ENCODE measurements around the gene MEMO1.

MEMO1 gene

DNA sequence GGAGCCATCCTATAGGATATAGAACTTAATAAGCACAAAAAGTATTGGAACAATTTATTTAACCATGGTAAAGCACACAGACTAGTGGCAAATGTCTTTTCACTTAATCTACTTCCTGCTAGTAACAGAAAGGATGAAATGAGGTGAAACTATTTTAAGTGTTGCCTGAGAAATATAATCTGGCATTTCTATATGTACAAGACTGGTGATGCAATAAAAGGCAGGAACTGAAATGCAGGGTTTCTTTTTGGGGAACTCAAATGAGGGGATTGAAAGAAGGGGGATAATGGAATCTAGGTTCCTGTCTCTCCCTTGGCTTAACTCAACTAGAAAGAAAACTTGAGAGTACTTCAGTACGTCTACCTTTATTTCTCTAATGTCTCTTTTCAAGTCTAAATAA lies 122.3 kb downstream of the MEMO1 start:
- Histone ChIP-seq H3K23ac (ENCODE audit: low read length) (no peak overlapping the region), H3K4me3 (ENCODE audit: low read length) (no peak overlapping the region), H2BK120ac (ENCODE audit: low read depth, low read length) (no peak overlapping the region), H3K79me2 (ENCODE audit: control insufficient read depth, insufficient read depth, low read length) (no peaks in the 10 kb centered on the region), H3K56ac (ENCODE audit: low read length) (no peak overlapping the region), H3K79me1 (ENCODE audit: low read length) (no peaks in the 10 kb centered on the region), H3K27me3 (ENCODE audit: insufficient read depth, low read length, poor library complexity) (no peaks in the 10 kb centered on the region), H4K5ac (ENCODE audit: low read length) (no peak overlapping the region), H2AK5ac (ENCODE audit: low read length) (no peak overlapping the region), H2BK5ac (ENCODE audit: low read length) (no peak overlapping the region), H3K9ac (ENCODE audit: low read length) (no peak overlapping the region), H3K4me1 (ENCODE audit: control insufficient read depth, low read depth, low read length) (no peaks in the 10 kb centered on the region), H3K27ac (ENCODE audit: low read depth, low read length) (no peak overlapping the region), H2BK15ac (replicated peaks; ENCODE audit: low read depth) (no peak overlapping the region), H4K8ac (ENCODE audit: low read depth, low read length) (no peak overlapping the region), H3K18ac (ENCODE audit: low read length) (no peak overlapping the region), H3K4ac (ENCODE audit: low read depth, low read length) (no peak overlapping the region), H3K36me3 (ENCODE audit: control insufficient read depth, insufficient read depth, low read length) (no peaks in the 10 kb centered on the region), H3K4me2 (ENCODE audit: low read length) (no peak overlapping the region)
- WGBS (ENCODE audit: extremely low coverage, insufficient coverage, low lambda C conversion rate) = no CpG with 5 or more reads among the region's 1 CpG
- no peak for DNase-seq

DNA sequence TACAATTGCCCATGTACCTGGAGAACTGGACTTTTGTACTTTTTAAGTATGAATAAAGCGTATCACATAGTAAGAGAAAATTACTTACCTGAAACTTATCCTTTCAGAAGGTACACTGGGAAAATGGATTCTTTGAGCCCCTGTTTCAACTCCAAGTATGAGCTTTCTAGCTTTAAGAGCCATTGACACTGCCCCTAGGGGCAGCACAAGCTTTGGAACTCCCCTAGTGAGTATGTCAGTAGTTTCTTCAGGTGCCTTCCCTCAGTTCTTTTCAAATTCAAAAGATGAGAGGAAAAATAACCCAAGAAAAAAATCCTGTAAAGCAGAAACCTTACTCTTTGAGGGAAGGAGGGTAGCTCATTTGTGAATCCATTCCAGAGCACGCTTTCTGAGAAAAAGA lies 124.1 kb downstream of the MEMO1 start:
- H3K36me3 ChIP-seq (ENCODE audit: control insufficient read depth, insufficient read depth, low read length) = no peaks in the 10 kb centered on the region
- no CpG with 5 or more reads among the region's 2 CpGs for WGBS (ENCODE audit: extremely low coverage, insufficient coverage, low lambda C conversion rate)
- H3K4me3 ChIP-seq (ENCODE audit: low read length) = no peak overlapping the region
- H3K79me2 ChIP-seq (ENCODE audit: control insufficient read depth, insufficient read depth, low read length) = no peaks in the 10 kb centered on the region
- H3K18ac ChIP-seq (ENCODE audit: low read length) = no peak overlapping the region
- no peak overlapping the region for H3K4ac ChIP-seq (ENCODE audit: low read depth, low read length)
- H2AK5ac ChIP-seq (ENCODE audit: low read length) = no peak overlapping the region
- no peak overlapping the region for H2BK15ac ChIP-seq (replicated peaks; ENCODE audit: low read depth)
- DNase-seq = peak; percentile 79
- H3K27ac ChIP-seq (ENCODE audit: low read depth, low read length) = no peak overlapping the region
- no peak overlapping the region for H2BK5ac ChIP-seq (ENCODE audit: low read length)
- no peaks in the 10 kb centered on the region for H3K4me1 ChIP-seq (ENCODE audit: control insufficient read depth, low read depth, low read length)
- no peak overlapping the region for H4K8ac ChIP-seq (ENCODE audit: low read depth, low read length)
- H3K4me2 ChIP-seq (ENCODE audit: low read length) = no peak overlapping the region
- H3K79me1 ChIP-seq (ENCODE audit: low read length) = no peaks in the 10 kb centered on the region
- no peak overlapping the region for H3K56ac ChIP-seq (ENCODE audit: low read length)
- H4K5ac ChIP-seq (ENCODE audit: low read length) = no peak overlapping the region
- no peak overlapping the region for H3K9ac ChIP-seq (ENCODE audit: low read length)
- no peak overlapping the region for H3K23ac ChIP-seq (ENCODE audit: low read length)
- no peak overlapping the region for H2BK120ac ChIP-seq (ENCODE audit: low read depth, low read length)
- H3K27me3 ChIP-seq (ENCODE audit: insufficient read depth, low read length, poor library complexity) = no peaks in the 10 kb centered on the region

DNA sequence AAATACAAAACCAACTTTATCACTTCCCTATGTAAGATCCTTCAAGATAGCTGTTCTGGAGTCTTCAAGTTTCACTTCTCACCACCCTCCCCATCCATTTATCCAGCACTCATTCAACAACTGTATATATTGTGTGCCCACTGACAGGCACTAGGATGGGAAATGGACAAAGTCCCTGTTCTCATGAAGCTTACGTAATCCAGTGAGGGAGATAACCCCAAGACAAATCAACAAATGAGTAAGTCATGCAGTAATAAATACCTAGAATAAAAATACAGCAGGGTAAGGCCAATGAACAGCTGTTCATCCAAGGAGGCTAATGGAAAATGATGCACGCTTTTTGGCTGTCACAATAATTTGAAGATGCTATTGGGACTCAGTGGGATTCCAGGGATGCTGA lies 133.8 kb downstream of the MEMO1 start:
- no peak overlapping the region for H4K5ac ChIP-seq (ENCODE audit: low read length)
- H3K36me3 ChIP-seq (ENCODE audit: control insufficient read depth, insufficient read depth, low read length) = no peaks in the 10 kb centered on the region
- no peak overlapping the region for H2AK5ac ChIP-seq (ENCODE audit: low read length)
- no peak overlapping the region for H4K8ac ChIP-seq (ENCODE audit: low read depth, low read length)
- no peak overlapping the region for H3K56ac ChIP-seq (ENCODE audit: low read length)
- no peaks in the 10 kb centered on the region for H3K27me3 ChIP-seq (ENCODE audit: insufficient read depth, low read length, poor library complexity)
- H3K4ac ChIP-seq (ENCODE audit: low read depth, low read length) = no peak overlapping the region
- H2BK15ac ChIP-seq (replicated peaks; ENCODE audit: low read depth) = no peak overlapping the region
- no peak overlapping the region for H3K23ac ChIP-seq (ENCODE audit: low read length)
- H3K4me3 ChIP-seq (ENCODE audit: low read length) = no peak overlapping the region
- no peak overlapping the region for H2BK120ac ChIP-seq (ENCODE audit: low read depth, low read length)
- H3K79me1 ChIP-seq (ENCODE audit: low read length) = no peaks in the 10 kb centered on the region
- no peak overlapping the region for H2BK5ac ChIP-seq (ENCODE audit: low read length)
- H3K18ac ChIP-seq (ENCODE audit: low read length) = no peak overlapping the region
- H3K27ac ChIP-seq (ENCODE audit: low read depth, low read length) = no peak overlapping the region
- DNase-seq = no peak
- H3K79me2 ChIP-seq (ENCODE audit: control insufficient read depth, insufficient read depth, low read length) = no peaks in the 10 kb centered on the region
- no peaks in the 10 kb centered on the region for H3K4me1 ChIP-seq (ENCODE audit: control insufficient read depth, low read depth, low read length)
- no peak overlapping the region for H3K4me2 ChIP-seq (ENCODE audit: low read length)
- H3K9ac ChIP-seq (ENCODE audit: low read length) = no peak overlapping the region
- WGBS (ENCODE audit: extremely low coverage, insufficient coverage, low lambda C conversion rate) = no CpG with 5 or more reads among the region's 2 CpGs

DNA sequence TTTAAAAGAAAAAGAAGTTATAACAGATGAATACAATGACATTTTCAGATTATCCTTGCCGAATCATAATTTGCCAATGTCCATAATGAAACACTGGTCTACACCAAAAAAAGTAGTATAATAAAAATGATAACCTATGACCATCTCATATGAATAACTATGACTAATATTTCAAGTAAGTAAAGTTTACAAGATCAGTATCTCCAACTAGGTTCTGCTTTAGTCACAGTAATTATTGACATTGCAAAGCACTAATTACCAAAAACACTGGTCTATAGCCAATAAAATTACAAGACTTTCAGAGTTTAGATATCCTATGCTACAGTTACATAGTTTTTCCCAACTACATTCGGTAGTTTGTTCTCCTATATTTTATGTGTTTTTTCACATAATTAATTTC lies 136.7 kb downstream of the MEMO1 start:
- Histone ChIP-seq H3K79me2 (ENCODE audit: control insufficient read depth, insufficient read depth, low read length) (no peaks in the 10 kb centered on the region), H3K4me1 (ENCODE audit: control insufficient read depth, low read depth, low read length) (no peaks in the 10 kb centered on the region), H3K4ac (ENCODE audit: low read depth, low read length) (no peak overlapping the region), H3K27me3 (ENCODE audit: insufficient read depth, low read length, poor library complexity) (no peaks in the 10 kb centered on the region), H3K27ac (ENCODE audit: low read depth, low read length) (no peak overlapping the region), H2BK15ac (replicated peaks; ENCODE audit: low read depth) (no peak overlapping the region), H3K18ac (ENCODE audit: low read length) (no peak overlapping the region), H4K8ac (ENCODE audit: low read depth, low read length) (no peak overlapping the region), H2AK5ac (ENCODE audit: low read length) (no peak overlapping the region), H3K56ac (ENCODE audit: low read length) (no peak overlapping the region), H2BK120ac (ENCODE audit: low read depth, low read length) (no peak overlapping the region), H3K9ac (ENCODE audit: low read length) (no peak overlapping the region), H3K36me3 (ENCODE audit: control insufficient read depth, insufficient read depth, low read length) (no peaks in the 10 kb centered on the region), H3K23ac (ENCODE audit: low read length) (no peak overlapping the region), H3K79me1 (ENCODE audit: low read length) (no peaks in the 10 kb centered on the region), H2BK5ac (ENCODE audit: low read length) (no peak overlapping the region), H4K5ac (ENCODE audit: low read length) (no peak overlapping the region), H3K4me2 (ENCODE audit: low read length) (no peak overlapping the region), H3K4me3 (ENCODE audit: low read length) (no peak overlapping the region)
- no CpG with 5 or more reads among the region's 2 CpGs for WGBS (ENCODE audit: extremely low coverage, insufficient coverage, low lambda C conversion rate)
- DNase-seq = no peak

DNA sequence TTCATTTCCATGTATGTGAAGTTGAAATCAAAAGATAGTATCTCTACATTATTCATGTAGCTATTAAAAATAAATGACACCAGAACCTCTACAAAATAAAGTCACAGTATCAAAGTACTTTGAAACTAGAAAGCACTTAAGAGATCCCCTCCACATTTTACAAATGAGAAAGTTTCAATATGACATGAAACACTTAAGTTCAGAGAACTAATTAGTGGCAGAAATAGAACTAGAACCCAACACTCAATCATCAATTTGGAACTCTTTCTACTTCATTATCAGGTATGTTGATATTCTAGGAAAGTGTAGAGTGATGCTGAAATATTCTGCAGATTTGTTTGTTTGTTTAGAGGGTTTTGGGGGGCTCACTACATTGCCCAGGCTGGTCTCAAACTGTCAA lies 145.6 kb downstream of the MEMO1 start:
- H4K8ac ChIP-seq (ENCODE audit: low read depth, low read length) = no peak overlapping the region
- no peaks in the 10 kb centered on the region for H3K79me1 ChIP-seq (ENCODE audit: low read length)
- no peak overlapping the region for H2BK120ac ChIP-seq (ENCODE audit: low read depth, low read length)
- H3K4me1 ChIP-seq (ENCODE audit: control insufficient read depth, low read depth, low read length) = no peaks in the 10 kb centered on the region
- H3K4me3 ChIP-seq (ENCODE audit: low read length) = no peak overlapping the region
- H2AK5ac ChIP-seq (ENCODE audit: low read length) = no peak overlapping the region
- no peak overlapping the region for H3K23ac ChIP-seq (ENCODE audit: low read length)
- no peak overlapping the region for H3K18ac ChIP-seq (ENCODE audit: low read length)
- no peak overlapping the region for H3K27ac ChIP-seq (ENCODE audit: low read depth, low read length)
- no peak overlapping the region for H3K56ac ChIP-seq (ENCODE audit: low read length)
- no peak overlapping the region for H3K4me2 ChIP-seq (ENCODE audit: low read length)
- H2BK15ac ChIP-seq (replicated peaks; ENCODE audit: low read depth) = no peak overlapping the region
- no peaks in the 10 kb centered on the region for H3K36me3 ChIP-seq (ENCODE audit: control insufficient read depth, insufficient read depth, low read length)
- H3K79me2 ChIP-seq (ENCODE audit: control insufficient read depth, insufficient read depth, low read length) = no peaks in the 10 kb centered on the region
- no peak overlapping the region for H3K9ac ChIP-seq (ENCODE audit: low read length)
- H2BK5ac ChIP-seq (ENCODE audit: low read length) = no peak overlapping the region
- no peaks in the 10 kb centered on the region for H3K27me3 ChIP-seq (ENCODE audit: insufficient read depth, low read length, poor library complexity)
- no peak overlapping the region for H4K5ac ChIP-seq (ENCODE audit: low read length)
- DNase-seq = no peak
- no peak overlapping the region for H3K4ac ChIP-seq (ENCODE audit: low read depth, low read length)

DNA sequence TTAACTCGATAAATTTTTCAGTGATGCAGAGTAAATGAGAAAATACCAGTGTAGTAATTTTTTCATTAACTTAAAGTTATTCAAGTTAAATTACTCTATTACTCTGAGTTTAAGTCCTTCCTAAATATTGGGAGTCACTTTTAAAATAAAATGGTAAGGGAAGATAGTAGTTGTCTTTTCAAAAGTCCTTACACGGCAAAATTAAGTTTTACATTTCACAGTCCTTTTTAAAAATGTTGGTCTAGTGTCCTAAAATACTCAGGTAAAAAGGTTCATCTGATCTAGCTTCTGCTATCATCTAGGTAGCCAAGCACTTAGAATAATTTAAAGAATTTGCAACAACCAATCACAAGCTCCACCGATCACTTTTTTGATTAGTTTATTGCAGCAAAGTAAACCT lies 146.9 kb downstream of the MEMO1 start:
- WGBS (ENCODE audit: extremely low coverage, insufficient coverage, low lambda C conversion rate) = no CpG with 5 or more reads among the region's 3 CpGs
- H4K5ac ChIP-seq (ENCODE audit: low read length) = no peak overlapping the region
- no peak overlapping the region for H3K18ac ChIP-seq (ENCODE audit: low read length)
- no peak overlapping the region for H3K4me2 ChIP-seq (ENCODE audit: low read length)
- H4K8ac ChIP-seq (ENCODE audit: low read depth, low read length) = no peak overlapping the region
- H3K56ac ChIP-seq (ENCODE audit: low read length) = no peak overlapping the region
- H3K9ac ChIP-seq (ENCODE audit: low read length) = no peak overlapping the region
- H3K79me1 ChIP-seq (ENCODE audit: low read length) = no peaks in the 10 kb centered on the region
- H3K4ac ChIP-seq (ENCODE audit: low read depth, low read length) = no peak overlapping the region
- no peak overlapping the region for H2BK15ac ChIP-seq (replicated peaks; ENCODE audit: low read depth)
- H2BK5ac ChIP-seq (ENCODE audit: low read length) = no peak overlapping the region
- H3K4me3 ChIP-seq (ENCODE audit: low read length) = no peak overlapping the region
- no peak overlapping the region for H3K27ac ChIP-seq (ENCODE audit: low read depth, low read length)
- no peaks in the 10 kb centered on the region for H3K27me3 ChIP-seq (ENCODE audit: insufficient read depth, low read length, poor library complexity)
- DNase-seq = no peak
- H3K23ac ChIP-seq (ENCODE audit: low read length) = no peak overlapping the region
- H2BK120ac ChIP-seq (ENCODE audit: low read depth, low read length) = no peak overlapping the region
- H3K36me3 ChIP-seq (ENCODE audit: control insufficient read depth, insufficient read depth, low read length) = no peaks in the 10 kb centered on the region
- H2AK5ac ChIP-seq (ENCODE audit: low read length) = no peak overlapping the region
- H3K4me1 ChIP-seq (ENCODE audit: control insufficient read depth, low read depth, low read length) = no peaks in the 10 kb centered on the region
- no peaks in the 10 kb centered on the region for H3K79me2 ChIP-seq (ENCODE audit: control insufficient read depth, insufficient read depth, low read length)

Measured in mesendoderm (in vitro differentiated cells).